ENCODE results near the gene TMIE. TPM values are rescaled to one million over a fixed set of nuclear protein-coding genes. Genes with fewer than 3 reads are reported as not detected.

Gene TMIE
- polyA plus RNA-seq, 2 of the 4 experiments (the other 2 are of a cell fraction): 0.09 to 0.12 TPM

DNA sequence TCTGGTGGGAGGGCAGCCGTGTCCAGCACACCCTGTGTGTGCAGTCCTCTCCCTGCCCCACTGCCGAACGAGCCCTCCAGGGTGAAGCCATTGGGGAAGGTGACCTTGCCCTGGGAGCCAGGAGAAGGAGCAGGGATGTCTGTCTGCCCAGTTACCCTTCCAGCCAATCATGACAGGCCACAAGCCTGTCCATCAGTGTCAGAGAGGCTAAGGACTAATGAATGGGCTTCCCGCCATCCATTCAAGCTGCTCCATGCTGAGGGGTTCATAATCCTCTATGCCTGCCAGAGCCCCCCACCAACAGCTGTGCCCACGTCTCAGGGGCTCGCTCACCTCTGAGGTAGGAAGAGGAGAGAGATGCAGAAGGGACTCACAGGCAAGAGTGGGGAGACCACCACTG, 22.9 kb upstream of the TMIE start:
- FAIRE-seq (no peak), DNase-seq (ENCODE audit: low read depth in 1 of 2, low spot score in 1 of 2) (no peak), ATAC-seq (no peak)
- 20% methylated on average over 1 of the region's 6 CpGs for WGBS (ENCODE audit: missing lambda C conversion rate)
- Histone ChIP-seq H3K4me2 (no peak overlapping the region), H3K9me3 (no peaks in the 10 kb centered on the region), H3K27ac (no peak overlapping the region), H3K4me1 (no peaks in the 10 kb centered on the region), H3K4me3 (no peak overlapping the region)
- ChIA-PET POLR2A (no interaction called here), CTCF (no interaction called here)
- TF ChIP-seq RCOR1 (IDR thresholded peaks at IDR 0.05; ENCODE audit: low read depth, low read length): no peak

DNA sequence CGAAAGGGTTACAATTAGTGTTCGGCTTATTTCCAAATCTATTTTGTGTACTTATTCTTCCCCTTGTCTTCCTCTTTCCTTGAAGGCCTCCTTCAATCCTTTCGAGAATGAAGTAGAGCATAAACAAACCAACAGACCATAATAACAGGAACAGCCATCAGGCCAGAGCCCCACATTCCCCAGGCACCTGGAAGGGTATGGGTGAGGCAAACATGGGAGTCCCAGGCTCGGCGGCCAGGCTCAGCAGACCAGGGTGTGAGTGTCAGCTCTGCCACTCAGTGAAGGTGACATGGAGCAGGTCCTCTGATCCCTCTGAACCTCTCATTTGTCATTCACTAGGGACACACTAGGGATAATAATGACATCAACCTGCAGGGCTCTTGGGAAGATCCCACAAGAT, 21.5 kb upstream of the TMIE start:
- Histone ChIP-seq H3K4me1 (no peaks in the 10 kb centered on the region), H3K4me3 (no peak overlapping the region), H3K9me3 (no peaks in the 10 kb centered on the region), H3K4me2 (no peak overlapping the region), H3K27ac (no peak overlapping the region)
- POLR2A ChIA-PET: no interaction called here
- TF ChIP-seq ZNF302 (CRISPR knock-in tag; IDR thresholded peaks at IDR 0.05): no peak
- TF ChIP-seq, protein P1, sequence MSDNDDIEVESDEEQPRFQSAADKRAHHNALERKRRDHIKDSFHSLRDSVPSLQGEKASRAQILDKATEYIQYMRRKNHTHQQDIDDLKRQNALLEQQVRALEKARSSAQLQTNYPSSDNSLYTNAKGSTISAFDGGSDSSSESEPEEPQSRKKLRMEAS (IDR thresholded peaks at IDR 0.05): no peak
- TF ChIP-seq, protein P2, sequence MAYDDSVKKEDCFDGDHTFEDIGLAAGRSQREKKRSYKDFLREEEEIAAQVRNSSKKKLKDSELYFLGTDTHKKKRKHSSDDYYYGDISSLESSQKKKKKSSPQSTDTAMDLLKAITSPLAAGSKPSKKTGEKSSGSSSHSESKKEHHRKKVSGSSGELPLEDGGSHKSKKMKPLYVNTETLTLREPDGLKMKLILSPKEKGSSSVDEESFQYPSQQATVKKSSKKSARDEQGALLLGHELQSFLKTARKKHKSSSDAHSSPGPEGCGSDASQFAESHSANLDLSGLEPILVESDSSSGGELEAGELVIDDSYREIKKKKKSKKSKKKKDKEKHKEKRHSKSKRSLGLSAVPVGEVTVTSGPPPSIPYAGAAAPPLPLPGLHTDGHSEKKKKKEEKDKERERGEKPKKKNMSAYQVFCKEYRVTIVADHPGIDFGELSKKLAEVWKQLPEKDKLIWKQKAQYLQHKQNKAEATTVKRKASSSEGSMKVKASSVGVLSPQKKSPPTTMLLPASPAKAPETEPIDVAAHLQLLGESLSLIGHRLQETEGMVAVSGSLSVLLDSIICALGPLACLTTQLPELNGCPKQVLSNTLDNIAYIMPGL (CRISPR knock-in tag; IDR thresholded peaks at IDR 0.05; ENCODE audit: borderline replicate concordance): no peak
- TF ChIP-seq, protein P3, sequence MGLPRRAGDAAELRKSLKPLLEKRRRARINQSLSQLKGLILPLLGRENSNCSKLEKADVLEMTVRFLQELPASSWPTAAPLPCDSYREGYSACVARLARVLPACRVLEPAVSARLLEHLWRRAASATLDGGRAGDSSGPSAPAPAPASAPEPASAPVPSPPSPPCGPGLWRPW (IDR thresholded peaks at IDR 0.05): no peak
- TF ChIP-seq RNF2 (IDR thresholded peaks at IDR 0.05; ENCODE audit: borderline replicate concordance, low read depth): no peak
- TF ChIP-seq HOXA7 (CRISPR knock-in tag; IDR thresholded peaks at IDR 0.05): no peak
- no peak for TF ChIP-seq RFX5 (IDR thresholded peaks at IDR 0.05)
- no peak for TF ChIP-seq CBX8 (IDR thresholded peaks at IDR 0.05)
- DNase-seq (ENCODE audit: low read depth in 1 of 2, low spot score in 1 of 2): no peak
- 80% methylated on average over 5 of the region's 5 CpGs for WGBS (ENCODE audit: missing lambda C conversion rate)
- CTCF ChIA-PET: no interaction called here
- FAIRE-seq: no peak
- ATAC-seq: no peak

DNA sequence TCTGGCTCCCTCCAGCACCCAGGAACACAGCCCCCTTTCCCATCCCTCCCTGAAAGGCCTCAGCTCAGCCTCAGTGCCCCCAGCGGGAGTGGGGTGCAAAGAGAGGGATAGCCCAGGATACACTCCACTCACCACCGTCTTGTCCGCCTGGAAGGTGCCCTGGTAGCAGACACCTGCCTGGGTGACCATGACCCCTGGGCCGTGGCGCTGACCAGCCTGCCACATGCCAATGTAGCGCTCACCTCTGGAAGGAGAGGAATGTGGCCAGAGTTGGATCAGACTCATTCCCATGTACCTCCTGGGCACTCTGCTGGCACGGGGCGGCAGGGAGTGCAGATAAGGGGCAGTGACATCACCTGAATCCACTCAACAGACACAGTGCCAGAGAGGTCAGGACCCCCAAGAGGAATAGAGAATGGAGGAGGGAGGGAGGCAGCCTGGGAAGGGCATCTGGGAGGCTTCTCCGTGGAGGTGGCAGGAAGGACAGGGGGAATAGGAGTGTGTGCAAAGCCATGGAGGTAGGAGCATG, 20.8 kb upstream of the TMIE start:
- no peak for DNase-seq (ENCODE audit: low read depth in 1 of 2, low spot score in 1 of 2)
- no peak for ATAC-seq
- POLR2A ChIA-PET: no interaction called here
- Histone ChIP-seq H3K4me1 (no peaks in the 10 kb centered on the region), H3K4me2 (no peak overlapping the region), H3K27ac (no peak overlapping the region), H3K9me3 (no peaks in the 10 kb centered on the region), H3K4me3 (no peak overlapping the region)
- TF ChIP-seq, protein P4, sequence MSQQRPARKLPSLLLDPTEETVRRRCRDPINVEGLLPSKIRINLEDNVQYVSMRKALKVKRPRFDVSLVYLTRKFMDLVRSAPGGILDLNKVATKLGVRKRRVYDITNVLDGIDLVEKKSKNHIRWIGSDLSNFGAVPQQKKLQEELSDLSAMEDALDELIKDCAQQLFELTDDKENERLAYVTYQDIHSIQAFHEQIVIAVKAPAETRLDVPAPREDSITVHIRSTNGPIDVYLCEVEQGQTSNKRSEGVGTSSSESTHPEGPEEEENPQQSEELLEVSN (IDR thresholded peaks at IDR 0.05; ENCODE audit: borderline replicate concordance, low read depth): no peak
- TF ChIP-seq CEBPB (IDR thresholded peaks at IDR 0.05) (no peak), CHD4 (IDR thresholded peaks at IDR 0.05; ENCODE audit: borderline replicate concordance) (no peak), EHMT2 (IDR thresholded peaks at IDR 0.05; ENCODE audit: low read depth) (no peak), EP300 (IDR thresholded peaks at IDR 0.05) (no peak), GATA3 (IDR thresholded peaks at IDR 0.05; ENCODE audit: borderline replicate concordance) (no peak), FOSB (CRISPR knock-in tag; IDR thresholded peaks at IDR 0.05) (no peak), KDM5A (IDR thresholded peaks at IDR 0.05) (no peak), POLR2AphosphoS2 (conservative IDR thresholded peaks at IDR 0.05; ENCODE audit: low read length) (no peak), TFCP2L1 (CRISPR knock-in tag; IDR thresholded peaks at IDR 0.05) (no peak), NR3C1 (IDR thresholded peaks at IDR 0.05) (no peak), HEYL (CRISPR knock-in tag; IDR thresholded peaks at IDR 0.05) (no peak), NFE2L2 (conservative IDR thresholded peaks at IDR 0.05; ENCODE audit: low read length) (no peak), HOXB13 (CRISPR knock-in tag; IDR thresholded peaks at IDR 0.05; ENCODE audit: low read depth) (no peak), NPAS2 (CRISPR knock-in tag; IDR thresholded peaks at IDR 0.05; ENCODE audit: borderline replicate concordance) (no peak), HOXB5 (CRISPR knock-in tag; IDR thresholded peaks at IDR 0.05) (no peak), JUNB (IDR thresholded peaks at IDR 0.05) (no peak)
- TF ChIP-seq, protein P5, sequence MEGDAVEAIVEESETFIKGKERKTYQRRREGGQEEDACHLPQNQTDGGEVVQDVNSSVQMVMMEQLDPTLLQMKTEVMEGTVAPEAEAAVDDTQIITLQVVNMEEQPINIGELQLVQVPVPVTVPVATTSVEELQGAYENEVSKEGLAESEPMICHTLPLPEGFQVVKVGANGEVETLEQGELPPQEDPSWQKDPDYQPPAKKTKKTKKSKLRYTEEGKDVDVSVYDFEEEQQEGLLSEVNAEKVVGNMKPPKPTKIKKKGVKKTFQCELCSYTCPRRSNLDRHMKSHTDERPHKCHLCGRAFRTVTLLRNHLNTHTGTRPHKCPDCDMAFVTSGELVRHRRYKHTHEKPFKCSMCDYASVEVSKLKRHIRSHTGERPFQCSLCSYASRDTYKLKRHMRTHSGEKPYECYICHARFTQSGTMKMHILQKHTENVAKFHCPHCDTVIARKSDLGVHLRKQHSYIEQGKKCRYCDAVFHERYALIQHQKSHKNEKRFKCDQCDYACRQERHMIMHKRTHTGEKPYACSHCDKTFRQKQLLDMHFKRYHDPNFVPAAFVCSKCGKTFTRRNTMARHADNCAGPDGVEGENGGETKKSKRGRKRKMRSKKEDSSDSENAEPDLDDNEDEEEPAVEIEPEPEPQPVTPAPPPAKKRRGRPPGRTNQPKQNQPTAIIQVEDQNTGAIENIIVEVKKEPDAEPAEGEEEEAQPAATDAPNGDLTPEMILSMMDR (IDR thresholded peaks at IDR 0.05): no peak
- TF ChIP-seq, protein P6, sequence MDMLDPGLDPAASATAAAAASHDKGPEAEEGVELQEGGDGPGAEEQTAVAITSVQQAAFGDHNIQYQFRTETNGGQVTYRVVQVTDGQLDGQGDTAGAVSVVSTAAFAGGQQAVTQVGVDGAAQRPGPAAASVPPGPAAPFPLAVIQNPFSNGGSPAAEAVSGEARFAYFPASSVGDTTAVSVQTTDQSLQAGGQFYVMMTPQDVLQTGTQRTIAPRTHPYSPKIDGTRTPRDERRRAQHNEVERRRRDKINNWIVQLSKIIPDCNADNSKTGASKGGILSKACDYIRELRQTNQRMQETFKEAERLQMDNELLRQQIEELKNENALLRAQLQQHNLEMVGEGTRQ (IDR thresholded peaks at IDR 0.05): no peak
- TF ChIP-seq, protein P7, sequence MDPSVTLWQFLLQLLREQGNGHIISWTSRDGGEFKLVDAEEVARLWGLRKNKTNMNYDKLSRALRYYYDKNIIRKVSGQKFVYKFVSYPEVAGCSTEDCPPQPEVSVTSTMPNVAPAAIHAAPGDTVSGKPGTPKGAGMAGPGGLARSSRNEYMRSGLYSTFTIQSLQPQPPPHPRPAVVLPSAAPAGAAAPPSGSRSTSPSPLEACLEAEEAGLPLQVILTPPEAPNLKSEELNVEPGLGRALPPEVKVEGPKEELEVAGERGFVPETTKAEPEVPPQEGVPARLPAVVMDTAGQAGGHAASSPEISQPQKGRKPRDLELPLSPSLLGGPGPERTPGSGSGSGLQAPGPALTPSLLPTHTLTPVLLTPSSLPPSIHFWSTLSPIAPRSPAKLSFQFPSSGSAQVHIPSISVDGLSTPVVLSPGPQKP (IDR thresholded peaks at IDR 0.05; ENCODE audit: low read depth, low read length): no peak
- FAIRE-seq: no peak
- WGBS (ENCODE audit: missing lambda C conversion rate): 79% methylated on average over 7 of the region's 9 CpGs
- CTCF ChIA-PET: no interaction called here
